ENCODE results near the gene CALD1.

The CALD1 gene

DNA sequence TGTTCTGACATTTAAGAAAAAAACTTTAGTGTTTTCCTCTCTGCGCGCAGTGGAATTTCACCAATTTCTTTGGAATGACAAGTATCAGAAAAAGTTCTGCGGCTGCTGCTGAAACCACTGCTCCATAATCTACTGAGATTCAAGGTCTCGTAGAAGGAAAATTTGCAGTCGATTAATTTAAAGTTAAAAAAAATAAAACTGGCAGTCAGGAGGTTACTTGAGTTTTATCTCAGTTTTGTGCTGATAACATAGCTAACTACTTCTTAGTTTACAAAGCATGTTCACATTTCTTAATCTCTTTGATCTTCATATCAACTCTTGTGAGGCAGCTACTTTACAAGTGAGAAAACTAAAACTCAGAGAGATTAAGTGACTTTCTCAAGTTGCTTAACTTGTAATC lies 18.2 kb upstream of the CALD1 start:
- H3K36me3 ChIP-seq (ENCODE audit: control insufficient read depth, insufficient read depth, low read length) = no peaks in the 10 kb centered on the region
- no peaks in the 10 kb centered on the region for H3K4me1 ChIP-seq (ENCODE audit: control insufficient read depth, insufficient read depth, low read length)
- H3K4me3 ChIP-seq (ENCODE audit: insufficient read depth, low read depth, low read length) = no peak overlapping the region
- WGBS, 2 experiments = 95 to 96% methylated on average over 5 of the region's 5 CpGs
- no peaks in the 10 kb centered on the region for H3K27me3 ChIP-seq (ENCODE audit: control insufficient read depth, insufficient read depth, low read length, poor library complexity, severe bottlenecking)
- no peak overlapping the region for H3K27ac ChIP-seq (ENCODE audit: insufficient read depth, low read depth, low read length, poor library complexity, severe bottlenecking)
- no peaks in the 10 kb centered on the region for H3K9me3 ChIP-seq (ENCODE audit: control insufficient read depth, low read length)

DNA sequence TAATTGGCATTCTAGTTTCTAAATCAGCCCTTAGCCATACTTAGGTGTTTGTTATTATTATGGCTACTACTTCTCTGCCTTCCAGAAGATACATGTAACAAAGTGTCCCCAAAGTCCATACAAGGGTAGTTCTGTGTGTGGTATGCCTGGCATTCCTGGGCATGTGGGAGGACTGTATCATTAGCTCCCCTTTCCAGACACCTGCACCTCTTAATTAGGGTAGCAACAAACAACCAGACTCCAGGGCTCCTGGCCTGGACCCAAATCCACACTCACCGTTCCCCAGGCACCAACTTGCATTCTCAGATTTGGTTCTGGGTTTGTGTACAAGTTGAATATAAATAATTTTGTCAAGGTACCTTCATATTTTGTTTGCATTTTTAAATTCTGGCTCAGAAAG lies 15.5 kb upstream of the CALD1 start:
- Histone ChIP-seq H3K27me3 (ENCODE audit: control insufficient read depth, insufficient read depth, low read length, poor library complexity, severe bottlenecking) (no peaks in the 10 kb centered on the region), H3K4me1 (ENCODE audit: control insufficient read depth, insufficient read depth, low read length) (no peaks in the 10 kb centered on the region), H3K4me3 (ENCODE audit: insufficient read depth, low read depth, low read length) (no peak overlapping the region)

DNA sequence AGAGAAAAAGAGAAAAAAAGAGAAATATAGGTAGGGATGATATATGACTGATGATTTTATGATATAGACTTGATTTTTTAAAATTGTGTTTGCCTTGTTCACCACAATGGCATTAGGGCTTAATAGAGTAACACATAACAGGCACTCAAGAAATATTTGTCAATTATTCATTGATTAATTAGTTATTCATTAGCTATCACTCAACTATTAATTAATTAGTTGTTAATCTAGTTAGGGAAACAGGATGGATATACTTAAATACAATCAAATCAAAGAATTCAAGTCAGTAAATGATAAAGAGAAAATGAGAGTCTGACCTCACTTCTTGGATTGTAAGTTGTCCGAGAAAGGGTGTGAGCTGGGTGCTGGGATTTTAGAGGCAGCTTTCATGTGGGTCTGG lies 15.1 kb upstream of the CALD1 start:
- H3K36me3 ChIP-seq (ENCODE audit: control insufficient read depth, insufficient read depth, low read length) = no peaks in the 10 kb centered on the region
- H3K9me3 ChIP-seq (ENCODE audit: control insufficient read depth, low read length) = no peaks in the 10 kb centered on the region
- WGBS, 2 experiments = 92 to 100% methylated on average over 1 of the region's 1 CpG
- no peaks in the 10 kb centered on the region for H3K4me1 ChIP-seq (ENCODE audit: control insufficient read depth, insufficient read depth, low read length)
- no peaks in the 10 kb centered on the region for H3K27me3 ChIP-seq (ENCODE audit: control insufficient read depth, insufficient read depth, low read length, poor library complexity, severe bottlenecking)
- no peak overlapping the region for H3K27ac ChIP-seq (ENCODE audit: insufficient read depth, low read depth, low read length, poor library complexity, severe bottlenecking)
- H3K4me3 ChIP-seq (ENCODE audit: insufficient read depth, low read depth, low read length) = no peak overlapping the region

More for the DNA sequence above, 15.5 kb upstream of the CALD1 start:
- 80 to 100% methylated on average over 1 of the region's 1 CpG for WGBS, 2 experiments
- Histone ChIP-seq H3K9me3 (ENCODE audit: control insufficient read depth, low read length) (no peaks in the 10 kb centered on the region), H3K27ac (ENCODE audit: insufficient read depth, low read depth, low read length, poor library complexity, severe bottlenecking) (no peak overlapping the region), H3K36me3 (ENCODE audit: control insufficient read depth, insufficient read depth, low read length) (no peaks in the 10 kb centered on the region)

DNA sequence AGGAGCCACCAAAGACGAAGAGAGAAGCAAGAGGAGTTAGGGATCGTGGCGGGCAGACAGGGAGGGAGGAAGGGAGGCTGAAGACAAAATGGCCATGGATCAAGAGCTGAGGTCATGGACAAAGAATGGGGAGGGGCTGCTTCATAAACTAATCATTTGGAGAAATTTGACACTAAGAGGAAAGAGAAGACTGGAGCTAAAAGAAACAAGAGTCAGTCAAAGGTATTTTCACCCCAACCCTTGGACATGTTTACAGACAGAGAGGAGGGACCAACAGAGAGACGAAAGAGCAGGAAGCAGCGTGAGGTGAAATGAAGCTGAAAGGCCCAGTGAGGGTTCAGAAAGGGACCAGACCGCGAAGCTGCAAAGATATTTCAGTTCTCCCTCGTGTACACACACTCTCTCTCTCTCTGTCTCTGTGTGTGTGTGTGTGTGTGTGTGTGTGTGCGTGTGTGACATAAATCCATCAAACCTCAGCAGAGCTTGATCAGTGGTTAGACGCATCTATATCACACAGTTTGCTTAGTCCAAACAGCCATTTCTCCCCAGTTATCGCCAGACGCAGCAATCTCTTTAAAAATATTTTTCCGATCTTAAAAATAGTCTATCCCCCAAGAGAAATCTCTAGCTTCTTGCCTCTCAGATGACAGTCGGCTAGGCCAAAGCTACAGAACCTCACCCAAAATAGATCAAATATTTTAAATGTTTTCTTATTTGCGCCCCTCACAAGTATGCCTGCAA lies 12.5 kb upstream of the CALD1 start:
- Histone ChIP-seq H3K36me3 (ENCODE audit: control insufficient read depth, insufficient read depth, low read length) (no peaks in the 10 kb centered on the region), H3K4me1 (ENCODE audit: control insufficient read depth, insufficient read depth, low read length) (no peaks in the 10 kb centered on the region), H3K4me3 (ENCODE audit: insufficient read depth, low read depth, low read length) (no peak overlapping the region), H3K9me3 (ENCODE audit: control insufficient read depth, low read length) (no peaks in the 10 kb centered on the region), H3K27ac (ENCODE audit: insufficient read depth, low read depth, low read length, poor library complexity, severe bottlenecking) (no peak overlapping the region), H3K27me3 (ENCODE audit: control insufficient read depth, insufficient read depth, low read length, poor library complexity, severe bottlenecking) (no peaks in the 10 kb centered on the region)
- WGBS, 2 experiments = 86% methylated on average over 12 to 14 of the region's 15 CpGs

DNA sequence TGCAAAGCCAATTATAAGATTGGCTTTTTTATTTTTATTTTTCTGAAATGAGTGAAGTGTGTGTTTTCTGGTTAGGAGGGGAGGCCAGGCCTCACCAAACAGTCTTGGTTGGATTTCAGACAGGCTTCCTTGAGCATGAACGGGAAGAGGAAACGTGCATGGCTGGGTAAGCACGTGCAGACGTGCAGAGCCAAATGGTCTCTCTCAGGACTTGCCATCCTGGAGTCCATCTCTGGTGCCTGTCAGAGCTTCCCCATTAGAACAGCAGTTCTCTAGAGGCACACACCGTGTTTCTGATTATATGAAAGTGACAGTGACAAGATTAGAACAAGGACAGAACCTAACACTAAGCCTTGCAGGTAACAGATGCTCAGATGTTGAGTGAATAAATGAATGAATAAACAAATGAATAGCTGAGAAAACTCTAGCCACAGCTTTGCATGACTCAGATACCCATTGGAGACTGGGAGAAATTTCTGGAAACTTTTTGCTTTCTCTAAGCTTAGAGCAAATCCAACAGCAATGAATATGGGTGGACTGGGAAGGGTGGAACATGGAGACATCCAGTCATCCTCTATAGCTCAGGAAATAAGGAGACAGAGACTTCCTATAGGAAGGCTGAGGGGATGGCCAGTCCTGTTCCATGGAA lies 11.8 kb upstream of the CALD1 start:
- H3K9me3 ChIP-seq (ENCODE audit: control insufficient read depth, low read length) = no peaks in the 10 kb centered on the region
- no peak overlapping the region for H3K4me3 ChIP-seq (ENCODE audit: insufficient read depth, low read depth, low read length)
- H3K4me1 ChIP-seq (ENCODE audit: control insufficient read depth, insufficient read depth, low read length) = no peaks in the 10 kb centered on the region
- H3K27ac ChIP-seq (ENCODE audit: insufficient read depth, low read depth, low read length, poor library complexity, severe bottlenecking) = no peak overlapping the region
- 92 to 94% methylated on average over 5 of the region's 5 CpGs for WGBS, 2 experiments
- no peaks in the 10 kb centered on the region for H3K36me3 ChIP-seq (ENCODE audit: control insufficient read depth, insufficient read depth, low read length)
- H3K27me3 ChIP-seq (ENCODE audit: control insufficient read depth, insufficient read depth, low read length, poor library complexity, severe bottlenecking) = no peaks in the 10 kb centered on the region

DNA sequence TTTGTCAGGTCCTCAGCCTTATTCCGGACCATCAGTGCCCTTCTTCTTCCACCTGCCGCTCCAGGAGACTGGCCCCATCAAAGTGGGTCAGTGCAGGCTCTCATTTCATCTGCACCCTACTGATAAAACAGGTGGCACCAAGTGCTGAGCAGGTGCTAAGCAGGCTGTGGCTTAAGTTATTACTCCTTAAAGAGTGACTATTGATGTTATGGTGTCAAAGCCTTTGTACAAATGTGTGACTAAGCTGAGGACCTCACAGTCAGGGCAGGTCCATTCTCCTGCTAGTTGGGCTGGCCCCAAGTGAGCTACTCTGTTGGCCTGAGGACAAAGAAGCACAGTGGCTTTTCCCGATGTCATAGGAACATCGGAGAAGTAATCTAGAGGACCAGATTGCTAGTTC lies 11.2 kb upstream of the CALD1 start:
- H3K4me1 ChIP-seq (ENCODE audit: control insufficient read depth, insufficient read depth, low read length) = no peaks in the 10 kb centered on the region
- H3K27me3 ChIP-seq (ENCODE audit: control insufficient read depth, insufficient read depth, low read length, poor library complexity, severe bottlenecking) = no peaks in the 10 kb centered on the region
- H3K4me3 ChIP-seq (ENCODE audit: insufficient read depth, low read depth, low read length) = no peak overlapping the region
- H3K27ac ChIP-seq (ENCODE audit: insufficient read depth, low read depth, low read length, poor library complexity, severe bottlenecking) = no peak overlapping the region
- H3K9me3 ChIP-seq (ENCODE audit: control insufficient read depth, low read length) = no peaks in the 10 kb centered on the region
- H3K36me3 ChIP-seq (ENCODE audit: control insufficient read depth, insufficient read depth, low read length) = no peaks in the 10 kb centered on the region
- 97 to 99% methylated on average over 4 of the region's 4 CpGs for WGBS, 2 experiments

DNA sequence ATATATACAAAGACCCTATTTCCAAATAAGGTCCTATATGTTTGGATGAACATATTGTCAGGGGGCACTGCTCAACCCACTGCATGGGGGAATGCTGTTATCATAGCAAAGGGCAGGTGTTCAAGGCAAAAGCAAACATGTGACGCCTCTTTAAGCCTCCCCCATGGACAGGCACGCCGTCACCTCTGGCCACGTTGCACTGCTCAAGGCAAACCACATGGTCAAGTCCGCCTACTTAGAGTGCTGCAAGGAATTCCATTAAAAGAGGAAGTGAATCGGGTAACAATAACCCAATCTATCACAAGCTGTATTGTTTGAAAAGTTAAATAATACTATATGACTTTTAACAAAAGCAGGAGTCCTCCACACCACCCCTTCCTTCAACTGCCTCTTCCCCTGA lies 8.8 kb upstream of the CALD1 start:
- no peak overlapping the region for H3K4me3 ChIP-seq (ENCODE audit: insufficient read depth, low read depth, low read length)
- WGBS, 2 experiments = 90 to 98% methylated on average over 5 to 6 of the region's 6 CpGs
- no peak overlapping the region for H3K27ac ChIP-seq (ENCODE audit: insufficient read depth, low read depth, low read length, poor library complexity, severe bottlenecking)
- H3K4me1 ChIP-seq (ENCODE audit: control insufficient read depth, insufficient read depth, low read length) = no peaks in the 10 kb centered on the region
- no peaks in the 10 kb centered on the region for H3K36me3 ChIP-seq (ENCODE audit: control insufficient read depth, insufficient read depth, low read length)
- H3K9me3 ChIP-seq (ENCODE audit: control insufficient read depth, low read length) = no peaks in the 10 kb centered on the region
- H3K27me3 ChIP-seq (ENCODE audit: control insufficient read depth, insufficient read depth, low read length, poor library complexity, severe bottlenecking) = no peaks in the 10 kb centered on the region

DNA sequence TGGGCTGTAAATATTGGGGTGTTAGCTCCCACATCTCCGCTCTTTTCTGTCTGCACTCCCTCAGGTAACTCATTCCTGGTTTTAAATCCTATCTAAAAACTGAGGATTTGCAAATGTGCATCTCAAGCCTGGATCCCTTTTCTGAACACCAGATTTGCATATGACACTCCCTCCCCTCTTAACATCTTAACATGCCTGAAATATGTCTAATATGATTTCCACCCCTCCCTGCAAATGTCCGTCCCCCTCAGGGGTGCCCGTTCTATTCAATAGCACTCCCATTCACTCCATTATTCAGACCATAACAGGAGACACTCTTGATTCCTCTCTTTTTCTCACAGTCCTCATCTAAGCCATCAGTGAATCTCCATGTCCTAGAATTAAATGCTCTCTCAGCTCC lies 8.3 kb upstream of the CALD1 start:
- Histone ChIP-seq H3K4me3 (ENCODE audit: insufficient read depth, low read depth, low read length) (no peak overlapping the region), H3K36me3 (ENCODE audit: control insufficient read depth, insufficient read depth, low read length) (no peaks in the 10 kb centered on the region), H3K27ac (ENCODE audit: insufficient read depth, low read depth, low read length, poor library complexity, severe bottlenecking) (no peak overlapping the region), H3K4me1 (ENCODE audit: control insufficient read depth, insufficient read depth, low read length) (no peaks in the 10 kb centered on the region), H3K9me3 (ENCODE audit: control insufficient read depth, low read length) (no peaks in the 10 kb centered on the region), H3K27me3 (ENCODE audit: control insufficient read depth, insufficient read depth, low read length, poor library complexity, severe bottlenecking) (no peaks in the 10 kb centered on the region)
- 91 to 95% methylated on average over 3 of the region's 3 CpGs for WGBS, 2 experiments

DNA sequence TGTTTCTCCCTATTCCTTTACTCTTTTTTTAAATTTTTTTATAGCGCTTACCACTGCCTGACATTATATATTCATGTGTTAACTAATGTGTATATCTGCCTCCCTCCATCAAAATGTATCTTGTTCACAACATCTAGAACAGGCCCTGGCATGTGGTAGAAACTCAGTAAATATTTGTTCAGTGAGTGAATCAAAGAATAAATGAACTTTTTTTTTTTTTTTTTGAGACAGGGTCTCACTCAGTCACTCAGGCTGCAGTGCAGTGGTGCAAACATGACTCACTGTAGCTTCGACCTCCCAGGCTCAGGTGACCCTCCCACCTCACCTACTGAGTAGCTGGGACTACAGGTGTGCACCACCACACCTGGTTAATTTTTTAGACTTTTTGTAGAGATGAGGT lies 7.5 kb upstream of the CALD1 start:
- H3K4me1 ChIP-seq (ENCODE audit: control insufficient read depth, insufficient read depth, low read length) = no peaks in the 10 kb centered on the region
- no peak overlapping the region for H3K27ac ChIP-seq (ENCODE audit: insufficient read depth, low read depth, low read length, poor library complexity, severe bottlenecking)
- H3K4me3 ChIP-seq (ENCODE audit: insufficient read depth, low read depth, low read length) = no peak overlapping the region

DNA sequence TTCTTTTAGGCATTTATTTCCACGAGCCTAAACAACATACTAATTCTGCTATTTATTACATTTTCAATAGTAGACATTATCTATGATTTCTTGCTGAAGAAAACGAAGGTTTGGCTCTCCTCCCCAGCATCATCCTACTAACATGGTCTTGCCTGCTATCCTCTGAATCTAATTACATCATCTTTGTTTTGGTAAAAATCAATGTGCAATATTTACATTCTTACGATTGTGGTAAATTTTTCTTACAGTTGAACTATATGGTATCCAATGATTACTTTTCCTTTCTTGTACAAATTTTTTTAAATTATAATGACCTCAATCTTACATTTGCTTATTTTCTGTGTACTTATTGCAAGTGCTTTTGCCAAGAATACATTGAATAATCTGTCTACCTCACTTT lies 7.0 kb upstream of the CALD1 start:
- H3K9me3 ChIP-seq (ENCODE audit: control insufficient read depth, low read length) = no peaks in the 10 kb centered on the region
- H3K27ac ChIP-seq (ENCODE audit: insufficient read depth, low read depth, low read length, poor library complexity, severe bottlenecking) = no peak overlapping the region
- H3K4me1 ChIP-seq (ENCODE audit: control insufficient read depth, insufficient read depth, low read length) = no peaks in the 10 kb centered on the region
- H3K27me3 ChIP-seq (ENCODE audit: control insufficient read depth, insufficient read depth, low read length, poor library complexity, severe bottlenecking) = no peaks in the 10 kb centered on the region
- 96% methylated on average over 2 of the region's 3 CpGs; no CpG with 5 or more reads in 1 of the 2 experiments for WGBS, 2 experiments
- no peak overlapping the region for H3K4me3 ChIP-seq (ENCODE audit: insufficient read depth, low read depth, low read length)
- H3K36me3 ChIP-seq (ENCODE audit: control insufficient read depth, insufficient read depth, low read length) = no peaks in the 10 kb centered on the region

More for the DNA sequence above, 7.5 kb upstream of the CALD1 start:
- H3K36me3 ChIP-seq (ENCODE audit: control insufficient read depth, insufficient read depth, low read length) = no peaks in the 10 kb centered on the region
- H3K27me3 ChIP-seq (ENCODE audit: control insufficient read depth, insufficient read depth, low read length, poor library complexity, severe bottlenecking) = no peaks in the 10 kb centered on the region
- WGBS, 2 experiments = 91 to 93% methylated on average over 1 to 2 of the region's 2 CpGs
- no peaks in the 10 kb centered on the region for H3K9me3 ChIP-seq (ENCODE audit: control insufficient read depth, low read length)

Data from ectodermal cell (in vitro differentiated cells).